ENCODE measurements around the gene EXOC4.

- TF ChIP-seq, protein P1, sequence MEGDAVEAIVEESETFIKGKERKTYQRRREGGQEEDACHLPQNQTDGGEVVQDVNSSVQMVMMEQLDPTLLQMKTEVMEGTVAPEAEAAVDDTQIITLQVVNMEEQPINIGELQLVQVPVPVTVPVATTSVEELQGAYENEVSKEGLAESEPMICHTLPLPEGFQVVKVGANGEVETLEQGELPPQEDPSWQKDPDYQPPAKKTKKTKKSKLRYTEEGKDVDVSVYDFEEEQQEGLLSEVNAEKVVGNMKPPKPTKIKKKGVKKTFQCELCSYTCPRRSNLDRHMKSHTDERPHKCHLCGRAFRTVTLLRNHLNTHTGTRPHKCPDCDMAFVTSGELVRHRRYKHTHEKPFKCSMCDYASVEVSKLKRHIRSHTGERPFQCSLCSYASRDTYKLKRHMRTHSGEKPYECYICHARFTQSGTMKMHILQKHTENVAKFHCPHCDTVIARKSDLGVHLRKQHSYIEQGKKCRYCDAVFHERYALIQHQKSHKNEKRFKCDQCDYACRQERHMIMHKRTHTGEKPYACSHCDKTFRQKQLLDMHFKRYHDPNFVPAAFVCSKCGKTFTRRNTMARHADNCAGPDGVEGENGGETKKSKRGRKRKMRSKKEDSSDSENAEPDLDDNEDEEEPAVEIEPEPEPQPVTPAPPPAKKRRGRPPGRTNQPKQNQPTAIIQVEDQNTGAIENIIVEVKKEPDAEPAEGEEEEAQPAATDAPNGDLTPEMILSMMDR (IDR thresholded peaks at IDR 0.05; ENCODE audit: extremely low read depth in 1 of 2, insufficient read depth in 1 of 2, low read depth in 1 of 2, low read length in 2 of 2) = no peak
- TF ChIP-seq, protein P2, sequence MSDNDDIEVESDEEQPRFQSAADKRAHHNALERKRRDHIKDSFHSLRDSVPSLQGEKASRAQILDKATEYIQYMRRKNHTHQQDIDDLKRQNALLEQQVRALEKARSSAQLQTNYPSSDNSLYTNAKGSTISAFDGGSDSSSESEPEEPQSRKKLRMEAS (IDR thresholded peaks at IDR 0.05; ENCODE audit: insufficient read depth, insufficient read length) = no peak
- no peak for TF ChIP-seq POLR2A (IDR thresholded peaks at IDR 0.05; ENCODE audit: low read depth, low read length)
- TF ChIP-seq POLR2AphosphoS5 (IDR thresholded peaks at IDR 0.05; ENCODE audit: insufficient read depth, low read depth, low read length) = no peak
- TF ChIP-seq FOS (IDR thresholded peaks at IDR 0.05; ENCODE audit: borderline replicate concordance, insufficient read depth, low read length) = no peak
- TF ChIP-seq MYC (IDR thresholded peaks at IDR 0.05; ENCODE audit: low read depth, low read length) = no peak
These were observed 93.0 kb downstream of the EXOC4 start for GRCh38 chr7:133345690-133346421.
